ENCODE data around the gene KIDINS220. TPM values are rescaled to one million over a fixed set of nuclear protein-coding genes. Genes with fewer than 3 reads are reported as not detected.

Gene KIDINS220
- total RNA-seq, 4 donors from 2014 or later = 65.8 to 78.1 (median 73.6) TPM

- intact Hi-C loops (cut with DNase I) = no loop called here
- Histone ChIP-seq H3K27me3 (no peaks in the 10 kb centered on the region), H3K4me3 (no peak overlapping the region), H3K4me1 (peaks cover 0 to 31% (median 30%) of the 10 kb centered on the region in 4 donors), H3K36me3 (peaks cover 6 to 34% (median 14%) of the 10 kb centered on the region in 4 donors), H3K27ac (replicated peaks in 1 of 4) (no peak overlapping the region), H3K9me3 (peaks cover 0 to 7% (median 3%) of the 10 kb centered on the region in 4 donors)
- DNase-seq (ENCODE audit: extremely low spot score) = no peak
- TF ChIP-seq POLR2AphosphoS5 (IDR thresholded peaks at IDR 0.05) (no peak), POLR2A (IDR thresholded peaks at IDR 0.05; ENCODE audit: low read depth) (no peak), EP300 (IDR thresholded peaks at IDR 0.05) (no peak), CTCF (IDR thresholded peaks at IDR 0.05) (no peak)
- 84% methylated on average over 5 of the region's 5 CpGs for WGBS
These were observed 80.7 kb downstream of the KIDINS220 start for GRCh38 chr2:8756716-8757115.

GRCh38 chr2:8756230-8756629, 81.2 kb downstream of the KIDINS220 start:
- peaks cover 6 to 36% (median 15%) of the 10 kb centered on the region in 4 donors for H3K36me3 ChIP-seq
- H3K4me1 ChIP-seq = peaks cover 0 to 31% (median 30%) of the 10 kb centered on the region in 4 donors
- no peak overlapping the region for H3K4me3 ChIP-seq
- peaks cover 0 to 7% (median 3%) of the 10 kb centered on the region in 4 donors for H3K9me3 ChIP-seq
- intact Hi-C loops (cut with DNase I) = no loop called here
- DNase-seq (ENCODE audit: extremely low spot score) = no peak
- TF ChIP-seq POLR2AphosphoS5 (IDR thresholded peaks at IDR 0.05) (no peak), POLR2A (IDR thresholded peaks at IDR 0.05; ENCODE audit: low read depth) (no peak), EP300 (IDR thresholded peaks at IDR 0.05) (no peak), CTCF (IDR thresholded peaks at IDR 0.05) (no peak)
- no peaks in the 10 kb centered on the region for H3K27me3 ChIP-seq
- H3K27ac ChIP-seq (replicated peaks in 1 of 4) = no peak overlapping the region

GRCh38 chr2:8754106-8754776, 83.2 kb downstream of the KIDINS220 start:
- Histone ChIP-seq H3K4me3 (no peak overlapping the region), H3K4me1 (peaks cover 0 to 29% (median 22%) of the 10 kb centered on the region in 4 donors), H3K9me3 (peaks cover 0 to 7% (median 3%) of the 10 kb centered on the region in 4 donors), H3K27ac (replicated peaks in 1 of 4) (peak overlapping the region in 1 of 4 donors; percentile 28), H3K36me3 (peaks cover 6 to 48% (median 25%) of the 10 kb centered on the region in 4 donors), H3K27me3 (no peaks in the 10 kb centered on the region)
- intact Hi-C loops (cut with DNase I) = no loop called here
- no peak for DNase-seq (ENCODE audit: extremely low spot score)
- no peak for TF ChIP-seq POLR2AphosphoS5 (IDR thresholded peaks at IDR 0.05)
- no peak for TF ChIP-seq EP300 (IDR thresholded peaks at IDR 0.05)

- DNase-seq (ENCODE audit: extremely low spot score) = no peak
- H3K27me3 ChIP-seq = no peaks in the 10 kb centered on the region
- 58% methylated on average over 3 of the region's 3 CpGs for WGBS
- TF ChIP-seq POLR2AphosphoS5 (IDR thresholded peaks at IDR 0.05) (no peak), EP300 (IDR thresholded peaks at IDR 0.05) (no peak), POLR2A (IDR thresholded peaks at IDR 0.05; ENCODE audit: low read depth) (no peak), CTCF (IDR thresholded peaks at IDR 0.05) (no peak)
- peaks cover 6 to 43% (median 26%) of the 10 kb centered on the region in 4 donors for H3K36me3 ChIP-seq
- peaks cover 0 to 26% (median 21%) of the 10 kb centered on the region in 4 donors for H3K4me1 ChIP-seq
- no peak overlapping the region for H3K4me3 ChIP-seq
- peak overlapping the region in 1 of 4 donors; percentile 28 for H3K27ac ChIP-seq (replicated peaks in 1 of 4)
- intact Hi-C loops (cut with DNase I) = no loop called here
- H3K9me3 ChIP-seq = peaks cover 0 to 7% (median 3%) of the 10 kb centered on the region in 4 donors
These were observed 83.8 kb downstream of the KIDINS220 start for GRCh38 chr2:8753609-8754008.

GRCh38 chr2:8752385-8752784, 85.0 kb downstream of the KIDINS220 start:
- peaks cover 0 to 7% (median 3%) of the 10 kb centered on the region in 4 donors for H3K9me3 ChIP-seq
- 96% methylated on average over 4 of the region's 4 CpGs for WGBS
- no peak overlapping the region for H3K27ac ChIP-seq (replicated peaks in 1 of 4)
- intact Hi-C loops (cut with DNase I) = no loop called here
- no peak for DNase-seq (ENCODE audit: extremely low spot score)
- no peaks in the 10 kb centered on the region for H3K27me3 ChIP-seq
- peaks cover 0 to 26% (median 21%) of the 10 kb centered on the region in 4 donors for H3K4me1 ChIP-seq
- no peak for TF ChIP-seq CTCF (IDR thresholded peaks at IDR 0.05)
- no peak for TF ChIP-seq POLR2A (IDR thresholded peaks at IDR 0.05; ENCODE audit: low read depth)
- no peak for TF ChIP-seq EP300 (IDR thresholded peaks at IDR 0.05)
- no peak for TF ChIP-seq POLR2AphosphoS5 (IDR thresholded peaks at IDR 0.05)
- peaks cover 6 to 43% (median 23%) of the 10 kb centered on the region in 4 donors for H3K36me3 ChIP-seq
- H3K4me3 ChIP-seq = no peak overlapping the region
